OCI-LY7 (cell line): ENCODE results near the gene HAT1. TPM values are rescaled to one million over a fixed set of nuclear protein-coding genes. Genes with fewer than 3 reads are reported as not detected.
A peak's percentile ranks its signal among the peaks of the same experiment; 100 is the strongest.

Experiments used
- Bru-seq: library from RNA; stranded (reverse); fragments of 400-500 nt; gene quantifications from one replicate; lab custom pipeline; 2021; lab: Mats Ljungman, UMichigan
- BruChase-seq, 2 experiments: library from RNA; stranded (reverse); fragments of 400-500 nt; gene quantifications; one replicate each; lab custom pipeline; 2021; lab: Mats Ljungman, UMichigan
- BruUV-seq: library from RNA; stranded (reverse); fragments of 400-500 nt; replicated peaks from 2 replicates; lab custom pipeline; 2021; lab: Mats Ljungman, UMichigan
- CTCF ChIA-PET: fragments of 300-600 bp; sonication (Branson Sonifier 250); formaldehyde crosslinking; loops from one replicate; lab custom pipeline; 2022; ENCODE audit warnings: antibody characterized with exemption; ENCODE audit not compliant: unreplicated experiment; lab: Charles Lee
- POLR2A ChIA-PET: fragments of 300-600 bp; sonication (Branson Sonifier 250); formaldehyde crosslinking; loops from one replicate; lab custom pipeline; 2022; ENCODE audit warnings: antibody characterized with exemption; lab: Charles Lee
- DNase-seq: peaks from one replicate; pipeline ENCODE4 v3.0.0-alpha.2; 2015; ENCODE audit warnings: low spot score
- H2AFZ ChIP-seq: fragments of 200-600 bp; sonication (generic), shearing (Covaris generic); 2 replicates; pipeline ENCODE4 v1.6.1; 2014; ENCODE audit warnings: mild to moderate bottlenecking, antibody characterized with exemption, low read length, moderate library complexity
- H3K27ac ChIP-seq: fragments of 200-600 bp; sonication (generic); 2 replicates; pipeline ENCODE4 v1.5.1; 2014; ENCODE audit warnings: mixed run types, low read depth, mild to moderate bottlenecking, moderate library complexity, low read length, inconsistent platforms; ENCODE audit not compliant: poor library complexity, severe bottlenecking
- H3K36me3 ChIP-seq: fragments of 200-600 bp; sonication (generic); 2 replicates; pipeline ENCODE4 v1.6.1; 2014; ENCODE audit warnings: mild to moderate bottlenecking, antibody characterized with exemption, low read length, moderate library complexity, mixed read lengths; ENCODE audit not compliant: insufficient read depth
- H3K4me1 ChIP-seq: fragments of 200-600 bp; sonication (generic); 2 replicates; pipeline ENCODE4 v1.5.1; 2014; ENCODE audit warnings: mild to moderate bottlenecking, low read length; ENCODE audit not compliant: insufficient read depth, poor library complexity, severe bottlenecking
- H3K4me2 ChIP-seq: fragments of 200-600 bp; sonication (generic); 2 replicates; pipeline ENCODE4 v1.6.1; 2014; ENCODE audit warnings: mild to moderate bottlenecking, low read length
- H3K4me3 ChIP-seq: fragments of 200-600 bp; sonication (generic); 2 replicates; pipeline ENCODE4 v1.5.1; 2014; ENCODE audit warnings: mild to moderate bottlenecking, low read depth, low read length; ENCODE audit not compliant: poor library complexity, severe bottlenecking
- H3K79me2 ChIP-seq: fragments of 200-600 bp; sonication (generic); 2 replicates; pipeline ENCODE4 v1.6.1; 2016; ENCODE audit warnings: low read depth, mild to moderate bottlenecking, low read length, moderate library complexity, mixed read lengths; ENCODE audit not compliant: insufficient read depth
- H3K9me2 ChIP-seq: fragments of 200-600 bp; sonication (generic); 2 replicates; pipeline ENCODE4 v1.6.1; 2016; ENCODE audit warnings: mild to moderate bottlenecking, low read length, mixed read lengths; ENCODE audit not compliant: insufficient read depth
- H3K9me3 ChIP-seq: fragments of 200-600 bp; sonication (generic); 2 replicates; pipeline ENCODE4 v1.6.1; 2014; ENCODE audit warnings: mild to moderate bottlenecking, mixed run types, low read length, mixed read lengths
- H4K20me1 ChIP-seq: fragments of 200-600 bp; sonication (generic); 2 replicates; pipeline ENCODE4 v1.6.1; 2014; ENCODE audit warnings: mild to moderate bottlenecking, antibody characterized with exemption, low read length, moderate library complexity, mixed read lengths; ENCODE audit not compliant: insufficient read depth
- EZH2phosphoT487 ChIP-seq: fragments of 200-600 bp; sonication (generic); IDR thresholded peaks from 2 replicates; pipeline ENCODE4 v1.6.1; 2018; ENCODE audit warnings: low read depth, borderline replicate concordance, mild to moderate bottlenecking, mixed run types, antibody characterized with exemption, low read length, moderate library complexity, mixed read lengths
- intact Hi-C: fragments of 100-400 bp; cut with micrococcal nuclease; formaldehyde crosslinking; loops from one replicate; pipeline ENCODE4 v1.10.0; 2022; ENCODE audit not compliant: unreplicated experiment
- long read RNA-seq: library from polyadenylated mRNA; stranded (forward); transcript quantifications from one replicate; pipeline ENCODE4 v2.0.0, GENCODE V29; 2022
- total RNA-seq, 2 experiments: library from RNA; depleted of rRNA in 1 of 2; stranded (reverse); fragments of >200 nt in 1 of 2; shearing (Covaris generic) in 1 of 2; gene quantifications; 2 replicates each; pipeline ENCODE4 v1.2.3, GENCODE V29; 2014 to 2022
- TF ChIP-seq, protein P1 (sequence below): fragments of 200-600 bp; sonication (generic); conservative IDR thresholded peaks from 2 replicates; pipeline ENCODE4 v1.5.1; 2014; ENCODE audit warnings: mild to moderate bottlenecking, antibody characterized with exemption, low read length, moderate library complexity, mixed read lengths

The HAT1 gene
- total RNA-seq (2014; rRNA removed; shearing (Covaris generic)) (68.6 and 77.5 TPM in 2 replicates), total RNA-seq (2022) (92.6 and 96.5 TPM in 2 replicates), Bru-seq, nascent RNA (percentile 87 among the genes with signal in this experiment), BruChase-seq, experiment 1, labeled RNA remaining after a 6-hour chase (percentile 88 among the genes with signal in this experiment), BruChase-seq, experiment 2, labeled RNA remaining after a 2-hour chase (percentile 80 among the genes with signal in this experiment)
- long read RNA-seq, transcript HAT1-203 (10 exons, 1,567 nt) = minor isoform, 9 of 238 reads
- long read RNA-seq, transcript HAT1-201 (11 exons, 1,626 nt) = major isoform, 198 of 238 reads
- long read RNA-seq, partial matches to known transcripts = 12 of 238 reads
- long read RNA-seq, other reads (novel, unspliced or antisense) = 19 of 238 reads

GRCh38 chr2:171922230-171923022 lies at the start of gene HAT1:
Gene HAT1 (plus strand): TSS chr2:171922461. CDS start chr2:171922501, 40 bp downstream.
- peaks cover 44% of the 10 kb centered on the region for H3K79me2 ChIP-seq
- intact Hi-C loops = loop anchor here (2.0 kb wide), 1 partner anchor 28 kb away; the partner anchor contains the start of gene SLC25A12
- TF ChIP-seq EZH2phosphoT487 = no peak
- TF ChIP-seq, protein P1, sequence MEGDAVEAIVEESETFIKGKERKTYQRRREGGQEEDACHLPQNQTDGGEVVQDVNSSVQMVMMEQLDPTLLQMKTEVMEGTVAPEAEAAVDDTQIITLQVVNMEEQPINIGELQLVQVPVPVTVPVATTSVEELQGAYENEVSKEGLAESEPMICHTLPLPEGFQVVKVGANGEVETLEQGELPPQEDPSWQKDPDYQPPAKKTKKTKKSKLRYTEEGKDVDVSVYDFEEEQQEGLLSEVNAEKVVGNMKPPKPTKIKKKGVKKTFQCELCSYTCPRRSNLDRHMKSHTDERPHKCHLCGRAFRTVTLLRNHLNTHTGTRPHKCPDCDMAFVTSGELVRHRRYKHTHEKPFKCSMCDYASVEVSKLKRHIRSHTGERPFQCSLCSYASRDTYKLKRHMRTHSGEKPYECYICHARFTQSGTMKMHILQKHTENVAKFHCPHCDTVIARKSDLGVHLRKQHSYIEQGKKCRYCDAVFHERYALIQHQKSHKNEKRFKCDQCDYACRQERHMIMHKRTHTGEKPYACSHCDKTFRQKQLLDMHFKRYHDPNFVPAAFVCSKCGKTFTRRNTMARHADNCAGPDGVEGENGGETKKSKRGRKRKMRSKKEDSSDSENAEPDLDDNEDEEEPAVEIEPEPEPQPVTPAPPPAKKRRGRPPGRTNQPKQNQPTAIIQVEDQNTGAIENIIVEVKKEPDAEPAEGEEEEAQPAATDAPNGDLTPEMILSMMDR = no peak
- peak within 1 kb of the TSS; percentile 69 for H3K27ac ChIP-seq
- no peaks in the 10 kb centered on the region for H3K9me3 ChIP-seq
- ChIA-PET POLR2A (interaction anchor here (0.9 to 3.5 kb wide), 12 partner anchors 8 to 127 kb away, joined by 3 to 24 read pairs (median 4); partner anchors contain the start of gene SLC25A12), CTCF (interaction anchor here (0.6 to 0.7 kb wide), 4 partner anchors 17 to 267 kb away, joined by 3 to 4 read pairs (median 3); partner anchors contain the start of gene SLC25A12)
- no peaks in the 10 kb centered on the region for H3K9me2 ChIP-seq
- peaks cover 23% of the 10 kb centered on the region for H3K4me1 ChIP-seq
- H4K20me1 ChIP-seq = no peaks in the 10 kb centered on the region
- H3K36me3 ChIP-seq = peaks cover 42% of the 10 kb centered on the region
- BruUV-seq = TSS peak; percentile 79
- DNase-seq = peak; percentile 98
- peak within 1 kb of the TSS; percentile 92 for H2AFZ ChIP-seq
- H3K4me3 ChIP-seq = peak within 1 kb of the TSS; percentile 91
- H3K4me2 ChIP-seq = peak within 1 kb of the TSS; percentile 92

GRCh38 chr2:171874517-171874916 lies 47.7 kb upstream of the HAT1 start:
- intact Hi-C loops = no loop called here
- no peak overlapping the region for H2AFZ ChIP-seq
- no TSS peak for BruUV-seq
- no peaks in the 10 kb centered on the region for H3K4me1 ChIP-seq
- H3K9me2 ChIP-seq = no peaks in the 10 kb centered on the region
- H3K9me3 ChIP-seq = no peaks in the 10 kb centered on the region
- DNase-seq = no peak
- no peak overlapping the region for H3K4me3 ChIP-seq
- ChIA-PET CTCF (no interaction called here), POLR2A (no interaction called here)
- TF ChIP-seq, protein P1 = no peak
- TF ChIP-seq EZH2phosphoT487 = no peak
- peaks cover 41% of the 10 kb centered on the region for H3K79me2 ChIP-seq
- peaks cover 63% of the 10 kb centered on the region for H3K36me3 ChIP-seq
- H3K27ac ChIP-seq = no peak overlapping the region
- 0 out of 2 replicates have a peak, but pooled peaks cover 4% of the 10 kb centered on the region for H4K20me1 ChIP-seq
- no peak overlapping the region for H3K4me2 ChIP-seq
